A172 (cell line): ENCODE results near the gene ANGPTL2. TPM values are rescaled to one million over a fixed set of nuclear protein-coding genes. Genes with fewer than 3 reads are reported as not detected.

Experiments used
- DNase-seq: peaks from one replicate; pipeline ENCODE4 v3.0.0-alpha.2; 2015; ENCODE audit warnings: low spot score
- total RNA-seq: library from RNA; depleted of rRNA; stranded (reverse); fragments of >200 nt; shearing (Covaris generic); gene quantifications from 2 replicates; pipeline ENCODE4 v1.2.3, GENCODE V29; 2014

ANGPTL2 gene
- total RNA-seq, 1 experiment from 2014 or later = 0.43 TPM

DNA sequence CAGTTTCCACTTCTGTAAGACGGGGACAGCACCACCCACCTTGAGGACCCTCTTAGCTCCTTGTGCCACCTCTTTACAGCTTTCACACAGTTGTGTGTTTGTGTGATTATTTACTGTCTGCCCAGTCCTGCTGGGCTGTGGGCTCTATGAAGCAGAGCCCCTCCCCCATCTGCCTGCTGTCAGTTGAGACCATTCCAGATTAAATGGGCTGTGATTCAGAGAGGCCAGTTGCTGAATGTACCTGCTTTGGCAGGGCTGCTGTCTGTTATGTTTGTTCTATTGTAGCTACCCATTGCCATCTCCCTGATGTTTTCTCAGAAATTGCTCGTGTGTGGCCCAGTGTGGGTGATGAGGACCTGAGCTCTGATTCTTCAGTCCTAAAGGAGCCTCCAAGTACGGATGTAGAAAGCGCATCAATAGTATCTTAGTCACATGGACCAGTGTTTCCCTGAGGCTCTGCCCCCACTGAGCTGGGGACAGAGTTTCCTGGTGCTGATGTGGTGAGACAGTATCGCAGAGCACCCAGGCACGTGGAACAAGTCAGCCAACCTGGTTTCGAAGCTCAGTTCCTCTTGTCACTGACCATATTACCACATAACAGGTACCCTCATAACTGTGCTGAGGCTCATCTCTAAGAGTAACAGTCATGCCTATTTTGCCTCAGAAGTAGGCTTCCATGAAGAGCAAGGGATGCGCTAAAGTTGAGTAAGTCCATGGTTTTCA lies 3.7 kb downstream of the ANGPTL2 start:
- no peak for DNase-seq

DNA sequence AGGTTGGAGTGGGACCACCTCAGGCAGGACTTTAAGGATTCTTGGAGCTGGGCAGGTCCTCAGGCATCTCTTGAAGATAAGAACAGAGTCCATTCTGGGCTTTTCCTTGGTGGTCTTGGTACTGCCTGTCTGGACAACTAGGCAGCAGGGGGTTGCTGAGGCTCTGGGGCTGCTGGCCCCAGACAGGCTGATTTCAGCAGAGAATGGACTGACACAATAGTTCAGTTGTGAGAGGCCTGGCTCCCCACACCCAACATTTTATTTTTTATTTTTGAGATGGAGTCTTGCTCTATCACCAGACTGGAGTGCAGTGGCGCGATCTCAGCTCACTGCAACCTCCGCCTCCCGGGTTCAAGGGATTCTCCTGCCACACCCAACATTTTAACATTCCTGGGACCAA lies 4.6 kb downstream of the ANGPTL2 start:
- no peak for DNase-seq

DNA sequence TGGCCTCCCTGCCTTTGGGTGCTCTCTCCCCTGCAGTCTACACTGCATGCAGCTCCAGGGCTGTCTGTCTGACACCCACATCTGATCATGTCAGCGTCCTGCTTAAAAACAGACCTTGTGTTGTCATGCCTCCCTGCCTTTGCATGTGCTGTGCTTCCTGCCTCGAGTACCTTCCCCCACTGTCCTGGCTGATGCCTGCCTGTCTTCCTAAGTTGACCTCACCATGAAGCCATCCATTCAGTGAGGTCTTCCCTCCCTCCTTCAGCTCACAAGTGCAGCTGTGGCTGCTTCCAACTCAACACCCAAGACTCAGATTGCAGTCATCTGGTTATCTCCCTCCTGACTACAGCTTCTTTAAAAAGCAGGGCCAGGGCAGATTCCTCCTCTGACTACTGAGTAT lies 5.5 kb downstream of the ANGPTL2 start:
- no peak for DNase-seq

DNA sequence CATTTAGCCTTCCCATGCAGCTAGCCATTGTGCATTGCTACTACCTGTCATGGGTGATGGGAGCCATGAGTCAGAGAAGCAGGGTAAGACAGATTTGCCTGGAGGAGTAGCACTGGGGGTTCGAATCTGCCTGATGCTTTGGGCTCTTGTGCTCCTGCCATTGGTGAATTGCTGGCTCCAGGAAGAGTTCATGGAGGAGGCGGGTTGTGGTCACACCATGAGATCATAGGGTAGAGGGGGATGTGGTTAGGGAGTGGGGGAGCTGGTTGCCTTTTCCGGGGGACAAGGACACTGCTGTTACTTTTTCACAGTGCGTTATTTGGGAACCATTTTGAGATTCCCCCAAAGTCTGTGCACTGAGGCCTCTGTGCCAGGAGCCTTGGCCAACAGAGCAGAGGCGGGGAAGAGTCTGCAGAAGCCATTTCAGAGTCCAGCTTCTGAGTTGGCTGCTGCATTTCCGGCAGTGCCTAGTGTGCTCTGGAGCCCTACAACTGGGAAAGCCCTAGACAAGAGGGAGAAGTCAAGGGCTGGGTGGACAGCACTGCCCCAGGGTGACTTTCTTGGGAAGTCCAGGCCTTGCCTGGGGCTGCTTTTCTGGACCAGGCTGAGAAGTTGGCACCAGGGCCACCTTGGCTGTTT lies 6.2 kb downstream of the ANGPTL2 start:
- DNase-seq = no peak

DNA sequence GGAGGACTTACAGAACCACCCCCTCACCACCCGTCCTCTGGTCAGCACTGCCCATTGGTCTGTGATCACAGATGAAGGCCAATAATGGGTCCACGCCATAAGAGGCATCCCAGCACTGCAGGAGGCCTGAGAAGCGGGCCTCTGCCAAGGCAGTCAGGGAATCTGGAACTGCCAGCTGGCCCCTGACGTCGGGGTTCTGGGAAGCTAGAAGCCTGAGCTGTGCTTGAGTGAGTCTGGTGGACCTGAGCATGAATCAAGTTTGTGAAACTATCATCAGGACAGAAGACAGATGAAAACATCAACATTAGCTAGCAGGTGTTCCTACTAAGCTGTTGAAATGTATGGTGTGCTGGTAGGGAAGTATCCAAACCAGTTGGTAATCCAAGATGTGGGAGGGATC lies 7.8 kb downstream of the ANGPTL2 start:
- DNase-seq = no peak

DNA sequence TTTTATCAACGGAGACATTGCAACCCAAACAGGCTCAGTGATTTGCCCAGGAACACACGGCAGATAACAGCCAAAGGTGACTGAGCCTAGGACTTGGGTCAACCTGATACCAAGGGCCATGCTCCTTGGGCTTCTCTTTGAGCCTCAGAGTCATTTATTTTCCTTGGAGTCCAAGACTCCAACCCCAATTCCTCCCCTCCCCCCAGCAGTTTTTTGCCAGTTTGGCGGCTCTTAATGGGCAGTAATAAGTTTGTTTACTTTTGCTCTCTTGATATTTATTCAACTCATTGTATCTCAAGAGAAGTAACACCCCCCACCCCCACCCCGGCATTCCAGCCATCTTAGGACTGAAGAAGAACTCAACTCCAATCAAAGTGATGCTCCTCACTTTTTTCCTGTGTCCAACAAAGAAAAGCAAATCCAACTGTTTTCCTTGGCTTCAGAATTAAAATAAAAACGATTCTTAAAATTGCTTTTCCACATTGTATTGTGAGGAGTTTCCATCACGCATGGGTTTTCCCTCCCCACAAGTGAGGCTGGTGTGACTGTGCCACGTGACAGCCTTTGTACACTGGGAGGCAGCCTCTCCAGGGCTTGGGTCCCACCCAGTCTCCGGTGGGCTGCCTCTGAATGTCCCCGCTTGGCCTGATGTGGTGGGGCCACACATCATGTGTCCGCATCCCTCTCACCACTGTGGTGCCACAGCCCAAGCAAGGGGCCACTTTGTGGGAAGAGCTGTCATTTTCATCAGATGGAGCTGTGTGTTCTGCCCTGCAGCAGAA lies 9.1 kb downstream of the ANGPTL2 start:
- DNase-seq = no peak

DNA sequence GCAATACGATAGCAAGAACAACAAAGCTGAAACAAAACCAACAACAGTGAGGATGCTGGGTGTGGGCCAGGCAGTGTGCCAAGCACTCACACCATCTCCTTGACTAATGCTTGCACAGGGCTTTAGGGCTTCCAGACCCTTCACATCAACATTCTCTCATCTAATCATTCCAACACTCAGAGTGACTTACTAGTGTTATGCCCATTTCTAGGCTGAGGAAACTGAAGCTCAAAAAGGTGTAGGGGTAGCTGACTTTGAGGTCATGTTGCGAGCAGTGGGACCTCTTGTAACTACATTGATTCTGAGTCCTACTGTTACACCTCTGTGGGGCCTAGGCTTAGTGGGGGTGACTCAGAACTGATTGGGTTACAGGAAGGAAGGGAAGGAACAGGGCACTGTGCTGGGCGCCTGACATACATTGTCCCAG lies 9.7 kb downstream of the ANGPTL2 start:
- DNase-seq = no peak

DNA sequence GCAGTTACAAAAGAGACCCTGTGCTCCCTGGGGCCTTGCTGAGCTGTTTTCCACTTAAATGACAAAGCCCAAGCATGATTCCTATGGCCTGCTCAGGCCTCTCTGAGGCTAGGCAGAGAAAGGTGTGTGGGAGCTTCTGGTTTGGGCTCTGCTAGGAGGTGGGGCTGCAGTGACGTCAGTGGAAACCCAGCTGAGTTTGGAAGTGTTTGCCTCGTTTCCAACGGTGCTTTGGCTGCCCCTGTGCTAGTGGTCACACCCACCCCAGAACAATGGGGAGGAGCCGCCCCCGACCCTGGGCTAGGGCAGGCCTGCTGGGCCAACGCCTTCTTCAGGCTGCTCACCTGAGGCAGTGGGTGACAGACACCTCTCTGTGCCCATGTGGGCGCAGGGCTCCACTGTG lies 10.4 kb downstream of the ANGPTL2 start:
- no peak for DNase-seq

DNA sequence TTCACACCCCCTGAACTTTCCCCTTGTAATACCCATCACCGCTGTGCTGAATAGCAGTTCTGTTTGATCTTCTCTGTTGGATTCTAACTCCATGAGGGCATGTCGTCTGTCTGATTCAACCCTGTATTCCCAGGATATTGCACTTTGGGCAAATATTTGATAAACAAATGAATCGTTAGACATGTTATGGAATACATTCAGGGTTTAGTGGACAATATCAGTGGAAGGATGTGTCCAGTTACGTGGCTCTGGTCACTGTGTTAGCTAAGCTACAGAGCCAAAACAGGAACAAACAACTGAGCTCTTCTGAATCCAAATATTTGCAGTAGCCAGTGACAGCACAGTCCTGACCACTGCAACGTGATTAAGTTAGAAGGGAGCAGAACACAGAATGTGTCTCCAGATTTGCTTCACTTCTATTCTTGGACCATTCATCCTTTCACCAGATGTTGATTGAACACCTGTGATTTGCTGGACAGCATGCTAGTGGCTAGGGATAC lies 13.2 kb downstream of the ANGPTL2 start:
- DNase-seq = no peak

DNA sequence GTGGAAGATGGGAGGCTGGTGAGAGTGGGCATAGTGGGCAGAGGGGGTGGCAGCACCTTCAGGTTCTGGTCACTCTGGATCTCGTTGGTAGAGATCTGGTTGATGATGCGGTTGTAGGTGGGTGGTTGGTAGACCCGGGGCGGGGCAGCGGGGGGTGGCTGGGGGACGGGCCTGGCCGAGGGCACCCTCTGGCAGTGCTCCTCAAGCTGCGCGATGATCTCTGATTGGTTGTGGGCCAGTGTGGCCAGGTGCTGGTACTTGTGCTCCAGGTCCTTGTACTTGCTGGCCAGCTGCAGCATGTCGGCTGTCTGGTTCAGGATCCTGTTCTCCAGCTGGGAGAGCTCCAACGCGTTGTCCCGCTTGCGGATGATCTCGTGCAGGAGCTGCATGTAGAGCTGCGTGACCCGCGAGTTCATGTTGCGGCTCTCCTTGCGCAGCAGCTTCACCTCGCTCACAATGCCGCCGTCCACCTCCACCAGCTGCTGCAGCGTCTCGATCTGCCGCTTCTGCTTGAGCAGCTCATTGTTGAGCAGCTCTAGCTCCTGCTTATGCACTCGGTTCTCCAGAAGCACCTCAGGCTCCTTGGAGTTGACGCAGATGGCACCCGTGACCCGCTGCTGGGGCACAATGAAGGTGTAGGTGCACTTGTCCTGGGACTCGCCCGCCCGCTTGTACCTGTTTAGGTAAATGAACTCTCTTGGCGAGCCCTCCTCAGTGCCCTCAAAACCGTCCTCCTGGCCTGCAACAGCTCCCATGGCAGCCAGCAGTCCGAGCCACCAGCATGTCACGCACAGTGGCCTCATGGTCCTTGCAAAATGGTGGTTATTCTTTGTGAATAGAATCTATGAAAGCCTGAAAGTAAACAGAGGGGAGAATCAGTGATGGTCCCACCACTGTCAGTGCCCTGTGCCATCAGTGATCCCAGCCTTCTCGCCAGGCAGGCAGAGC lies 14.2 kb downstream of the ANGPTL2 start:
- DNase-seq = no peak

DNA sequence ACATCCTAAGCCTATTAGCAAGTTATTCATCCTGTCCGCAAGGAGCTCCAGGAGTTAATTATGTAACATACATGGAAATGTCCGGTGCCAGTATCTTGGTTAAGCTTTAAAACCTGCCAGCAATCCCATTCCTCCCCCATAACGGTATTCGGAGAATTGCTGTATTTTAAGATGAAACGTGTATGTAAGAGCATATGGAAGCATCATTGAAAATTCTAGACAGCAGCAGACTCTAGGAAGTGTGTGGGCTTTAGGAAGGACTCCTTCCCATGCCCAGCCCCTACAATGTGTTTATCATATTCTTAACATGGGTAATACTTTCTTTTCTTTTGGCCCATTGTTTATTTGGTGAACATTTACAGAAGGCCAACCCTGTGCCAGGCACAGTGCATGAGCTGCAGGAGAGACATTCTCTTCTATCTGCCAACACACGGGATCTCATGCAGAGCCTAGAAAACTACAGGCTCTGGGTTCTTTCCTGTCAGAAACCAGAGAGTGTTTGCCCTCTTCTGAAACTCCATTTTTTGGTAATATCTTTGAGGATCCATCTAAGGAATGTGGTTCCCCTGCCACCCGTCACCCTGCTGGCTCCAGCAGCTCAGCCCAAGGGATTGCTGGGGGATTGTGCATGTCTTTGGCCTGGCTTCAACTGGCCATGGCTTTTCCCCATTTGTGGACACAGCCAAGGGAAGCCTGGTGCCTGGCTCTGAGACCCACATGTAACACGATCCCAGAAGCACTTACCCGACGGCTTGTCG lies 15.1 kb downstream of the ANGPTL2 start:
- DNase-seq = no peak

DNA sequence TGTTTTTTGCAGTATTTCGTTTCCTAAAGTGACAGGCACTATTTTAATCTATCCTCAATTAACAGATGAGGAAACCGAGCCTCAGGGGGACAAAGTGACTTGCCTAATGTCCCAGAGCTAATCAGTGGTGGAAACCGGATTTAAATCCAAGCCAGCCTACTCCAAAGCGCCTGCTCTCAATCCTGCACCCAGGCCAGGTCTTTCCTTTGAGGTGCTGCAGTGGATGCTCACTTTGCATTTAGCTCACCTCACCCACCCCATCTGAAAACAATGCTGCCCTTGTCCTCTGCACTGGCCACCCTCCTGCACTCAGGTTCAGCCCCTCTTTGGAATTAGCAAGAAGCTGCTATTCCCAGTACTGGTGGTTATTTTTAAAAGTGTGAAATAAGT lies 16.0 kb downstream of the ANGPTL2 start:
- no peak for DNase-seq

DNA sequence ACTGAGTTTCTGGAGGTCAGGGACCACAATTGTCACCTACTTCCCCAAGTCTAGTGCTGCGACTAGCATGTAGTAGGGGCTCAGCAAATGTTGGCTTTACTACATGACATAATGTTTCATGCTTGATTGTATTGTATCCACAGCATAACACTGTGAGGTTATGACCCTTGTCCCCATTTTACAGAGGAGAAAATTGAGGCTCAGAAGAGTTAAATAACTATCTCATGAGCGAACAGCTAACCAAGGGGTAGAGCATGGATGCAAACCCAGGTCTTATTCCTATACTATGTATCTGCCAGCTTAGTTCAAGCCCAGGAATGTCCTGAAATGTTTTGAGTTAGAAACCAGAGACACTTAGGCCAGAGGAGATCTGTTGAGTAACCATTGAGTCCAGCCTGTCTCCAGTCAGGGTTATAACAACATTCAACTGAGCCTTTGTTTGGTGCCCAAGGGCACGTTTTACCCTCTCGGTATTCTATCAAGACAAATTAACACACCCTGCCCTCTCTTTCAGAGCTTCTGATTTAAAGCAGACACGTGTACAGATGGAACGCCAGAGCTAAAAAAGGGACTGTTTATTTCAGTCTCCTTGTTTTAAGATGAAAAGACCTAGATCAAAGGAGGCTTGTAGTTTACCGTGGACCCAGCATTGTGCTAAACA lies 16.5 kb downstream of the ANGPTL2 start:
- no peak for DNase-seq

DNA sequence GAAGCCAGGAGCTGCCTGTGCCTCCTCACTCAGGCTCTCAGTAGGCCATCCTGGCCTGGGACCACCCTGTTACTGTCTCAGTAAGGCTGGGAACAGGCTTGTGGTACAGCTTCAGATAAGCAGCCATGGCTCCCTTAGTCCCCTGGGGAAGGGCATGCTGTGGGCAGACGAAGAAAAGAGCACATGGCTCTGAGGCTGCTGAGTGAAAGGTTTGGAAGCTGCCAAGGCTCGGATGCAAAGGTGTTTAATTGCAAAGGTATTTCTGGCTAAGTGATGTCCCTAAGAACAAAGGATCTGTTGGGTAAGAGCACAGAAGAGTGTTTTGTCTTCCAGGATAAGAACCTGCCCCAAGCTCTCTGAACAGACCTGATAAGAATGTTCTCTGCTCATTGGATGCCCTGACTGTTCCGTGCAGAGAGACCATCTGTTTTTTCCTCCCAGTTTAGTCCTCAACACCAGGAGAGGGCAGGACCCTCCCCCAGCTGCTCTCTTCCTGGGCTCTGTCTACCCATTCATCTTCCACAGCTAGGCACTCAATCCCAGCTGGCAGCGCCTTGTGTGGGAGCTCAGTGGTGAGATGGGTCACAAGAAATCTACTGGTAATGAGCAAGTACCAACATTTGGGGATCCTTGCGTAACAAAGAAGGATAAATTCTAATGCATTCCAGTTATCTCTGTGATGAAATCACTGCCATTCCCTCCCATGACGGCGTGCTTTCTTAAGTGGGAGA lies 17.7 kb downstream of the ANGPTL2 start:
- DNase-seq = no peak

DNA sequence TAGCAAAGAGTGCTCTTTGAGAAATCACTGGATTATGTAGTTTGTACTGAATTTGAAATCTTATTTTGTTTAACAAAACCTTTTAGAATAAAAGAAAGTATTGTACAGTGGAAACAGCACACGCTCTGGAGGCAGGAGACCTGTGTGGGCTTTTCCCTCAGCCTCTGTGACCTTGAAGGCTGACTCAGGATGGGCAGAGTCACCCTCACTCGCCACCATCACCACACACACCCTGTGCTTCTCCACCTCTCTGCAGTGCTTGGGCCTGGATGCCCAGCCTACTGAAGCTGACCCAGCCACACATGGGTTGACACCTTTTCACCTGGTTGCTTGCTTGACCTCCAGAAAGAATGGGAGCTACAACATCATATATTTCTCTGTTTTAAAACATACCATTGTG lies 19.6 kb downstream of the ANGPTL2 start:
- DNase-seq = no peak

DNA sequence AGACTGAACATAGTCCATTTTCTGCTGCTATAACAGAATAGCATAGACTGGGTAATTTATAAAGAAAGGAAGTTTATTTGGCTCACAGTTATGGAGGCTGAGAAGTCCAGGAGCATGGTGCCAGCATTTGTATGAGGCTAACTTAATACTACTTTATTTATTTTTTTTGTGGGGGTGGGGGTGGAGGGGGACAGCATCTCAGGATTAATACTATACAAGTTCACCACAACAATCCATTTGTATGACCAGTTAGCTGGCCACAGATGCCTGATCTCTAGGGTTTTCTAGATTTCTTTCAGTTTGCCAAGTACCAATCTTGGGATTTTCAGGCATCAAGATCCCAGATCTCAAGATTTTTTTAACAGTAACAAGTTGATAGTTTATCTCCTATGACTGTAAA lies 20.3 kb downstream of the ANGPTL2 start:
- no peak for DNase-seq

DNA sequence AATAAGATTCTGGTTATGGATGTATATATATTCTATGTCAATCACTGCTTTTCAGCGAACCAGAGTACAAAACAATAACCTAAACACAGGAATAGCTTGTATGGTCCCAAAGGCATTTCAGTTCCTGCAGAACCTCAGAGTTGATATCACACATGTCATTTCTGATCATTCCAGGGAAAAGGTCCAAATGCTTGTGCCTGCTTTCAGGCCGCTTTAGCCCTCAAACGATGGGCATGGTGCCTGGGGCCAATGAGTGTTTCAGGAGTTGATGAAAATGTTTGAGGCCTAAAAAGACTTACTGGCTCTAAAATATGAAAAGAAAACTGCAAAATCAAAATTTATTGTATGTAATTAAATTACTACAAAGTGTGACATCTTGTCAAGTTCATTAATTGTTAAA lies 22.8 kb downstream of the ANGPTL2 start:
- no peak for DNase-seq

DNA sequence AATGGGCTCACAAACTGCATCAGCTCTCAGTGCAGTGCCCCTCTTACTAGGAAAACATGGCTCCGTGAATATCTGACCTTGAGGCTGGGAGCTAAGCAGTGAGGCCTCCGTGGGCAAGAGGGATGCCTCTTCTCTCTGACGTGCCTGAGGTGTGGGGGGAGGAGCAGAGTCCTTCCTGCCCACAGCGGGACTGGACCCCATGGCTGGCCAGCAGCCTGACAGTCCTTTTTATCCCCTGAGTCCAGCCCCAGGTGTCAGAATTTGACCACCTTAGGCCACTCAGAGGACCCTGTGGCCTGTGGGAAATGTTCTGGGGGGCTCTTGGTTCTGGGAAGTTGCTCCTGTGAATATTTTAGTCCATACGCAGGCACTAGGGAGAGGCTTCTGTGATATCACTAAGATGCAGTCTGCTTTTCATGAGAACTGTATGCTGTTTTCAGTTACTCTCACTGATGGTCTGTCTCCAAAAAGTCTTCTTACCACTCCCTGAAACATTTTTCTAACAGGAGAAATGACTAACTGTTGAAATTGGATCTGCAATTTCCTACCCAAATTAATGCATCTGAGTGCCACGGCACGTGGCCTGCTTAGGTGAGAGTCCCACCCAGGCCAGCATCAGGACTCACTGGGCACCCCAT lies 23.4 kb downstream of the ANGPTL2 start:
- DNase-seq = no peak

DNA sequence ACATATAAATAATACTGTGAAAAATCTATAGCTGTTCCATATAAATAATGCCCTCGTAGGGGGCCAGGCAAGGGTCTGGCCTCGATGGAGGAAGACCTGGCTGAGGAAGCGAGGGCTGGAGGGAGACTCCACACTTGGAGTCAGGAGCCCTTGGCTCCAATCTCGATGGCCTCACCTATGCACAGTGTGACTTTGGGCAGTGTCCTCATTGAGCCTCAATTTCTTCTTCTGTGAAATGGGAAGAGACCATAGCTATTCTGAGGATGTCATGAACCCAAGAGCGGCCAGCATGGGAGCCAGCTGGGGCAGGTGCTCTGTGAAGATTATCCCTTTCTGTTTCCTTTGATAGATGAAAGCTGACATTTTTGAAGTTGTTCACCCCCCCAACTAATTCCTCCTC lies 24.8 kb downstream of the ANGPTL2 start:
- DNase-seq = no peak
